ENCODE measurements around the gene P2RX2.

Gene P2RX2

GRCh38 chr12:132659146-132659545 lies 40.6 kb downstream of the P2RX2 start:
- Histone ChIP-seq H3K9me3 (ENCODE audit: control insufficient read depth, insufficient read depth, low read length) (no peaks in the 10 kb centered on the region), H3K9ac (ENCODE audit: low read depth, low read length) (no peak overlapping the region), H3K4me1 (ENCODE audit: insufficient read depth, low read length) (no peaks in the 10 kb centered on the region), H3K36me3 (ENCODE audit: insufficient read depth, low read length) (peaks cover 34% of the 10 kb centered on the region)

- no peak overlapping the region for H3K9ac ChIP-seq (ENCODE audit: low read depth, low read length)
- H3K4me1 ChIP-seq (ENCODE audit: insufficient read depth, low read length) = no peaks in the 10 kb centered on the region
- no peaks in the 10 kb centered on the region for H3K9me3 ChIP-seq (ENCODE audit: control insufficient read depth, insufficient read depth, low read length)
- peaks cover 34% of the 10 kb centered on the region for H3K36me3 ChIP-seq (ENCODE audit: insufficient read depth, low read length)
Observed at GRCh38 chr12:132660052-132660451, 41.5 kb downstream of the P2RX2 start.

DNA sequence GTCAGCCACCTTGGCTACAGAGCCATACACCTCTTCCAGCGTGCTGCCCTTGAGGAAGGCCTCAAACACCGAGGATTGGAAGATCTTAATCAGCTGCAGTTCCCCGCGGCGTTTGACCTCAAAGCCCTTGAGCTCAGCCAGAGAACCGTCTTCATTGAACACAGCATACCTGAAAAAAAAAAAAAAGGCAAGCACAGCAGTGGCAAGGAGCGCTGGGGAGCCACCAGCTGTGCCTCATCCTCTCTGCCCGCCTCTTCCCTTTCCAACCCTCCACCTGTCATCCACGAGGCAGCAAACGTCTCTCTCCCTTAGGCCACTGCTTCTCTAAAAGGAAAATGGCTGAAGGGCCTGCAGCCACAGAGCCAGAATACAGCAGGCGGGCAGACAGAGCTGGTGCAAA lies 42.4 kb downstream of the P2RX2 start:
- peaks cover 42% of the 10 kb centered on the region for H3K36me3 ChIP-seq (ENCODE audit: insufficient read depth, low read length)
- no peaks in the 10 kb centered on the region for H3K9me3 ChIP-seq (ENCODE audit: control insufficient read depth, insufficient read depth, low read length)
- no peak overlapping the region for H3K9ac ChIP-seq (ENCODE audit: low read depth, low read length)
- H3K4me1 ChIP-seq (ENCODE audit: insufficient read depth, low read length) = no peaks in the 10 kb centered on the region

- Histone ChIP-seq H3K9ac (ENCODE audit: low read depth, low read length) (no peak overlapping the region), H3K36me3 (ENCODE audit: insufficient read depth, low read length) (peaks cover 47% of the 10 kb centered on the region), H3K4me1 (ENCODE audit: insufficient read depth, low read length) (no peaks in the 10 kb centered on the region), H3K9me3 (ENCODE audit: control insufficient read depth, insufficient read depth, low read length) (no peaks in the 10 kb centered on the region)
Observed at GRCh38 chr12:132661972-132662371, 43.4 kb downstream of the P2RX2 start.

DNA sequence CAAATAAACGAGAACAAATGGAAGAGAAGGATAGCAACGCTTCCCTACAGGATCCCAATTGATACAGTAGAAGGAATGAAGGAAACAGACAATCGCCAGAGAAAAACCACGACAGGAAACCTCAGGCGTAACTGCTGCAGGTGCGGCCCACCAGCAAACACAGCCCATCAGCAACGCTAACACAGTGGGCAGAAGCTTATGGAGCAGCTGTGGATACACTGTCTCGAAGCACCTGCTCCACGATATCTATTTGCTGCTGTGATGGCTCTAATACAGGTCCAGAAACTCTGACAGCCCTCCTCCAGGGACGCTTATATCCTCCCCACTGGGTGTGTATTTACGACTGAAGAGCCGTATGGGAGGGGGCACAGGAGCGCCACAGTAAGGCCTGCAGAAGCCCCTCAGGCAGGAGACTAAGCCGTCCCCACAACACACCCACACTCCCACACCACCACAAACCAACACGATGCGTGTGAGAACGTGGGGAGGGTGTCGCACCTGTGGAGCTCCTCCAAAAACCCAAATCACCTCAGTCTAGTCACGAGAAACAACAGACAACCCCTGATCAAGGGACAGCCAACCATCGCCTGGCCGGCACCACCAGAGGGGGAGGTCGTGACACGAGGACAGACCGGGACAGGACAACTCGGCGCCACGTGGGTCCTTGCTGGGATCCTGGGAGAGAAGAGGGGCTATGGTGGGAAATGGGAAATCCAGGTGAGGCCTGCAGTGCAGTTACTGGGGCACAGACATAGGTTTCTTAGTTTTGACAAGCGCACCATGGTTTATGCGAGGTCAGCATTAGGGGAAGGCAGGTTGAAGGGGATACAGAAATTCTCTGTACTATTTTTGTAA lies 44.6 kb downstream of the P2RX2 start:
- Histone ChIP-seq H3K9ac (ENCODE audit: low read depth, low read length) (no peak overlapping the region), H3K4me1 (ENCODE audit: insufficient read depth, low read length) (no peaks in the 10 kb centered on the region), H3K36me3 (ENCODE audit: insufficient read depth, low read length) (peaks cover 42% of the 10 kb centered on the region), H3K9me3 (ENCODE audit: control insufficient read depth, insufficient read depth, low read length) (no peaks in the 10 kb centered on the region)

DNA sequence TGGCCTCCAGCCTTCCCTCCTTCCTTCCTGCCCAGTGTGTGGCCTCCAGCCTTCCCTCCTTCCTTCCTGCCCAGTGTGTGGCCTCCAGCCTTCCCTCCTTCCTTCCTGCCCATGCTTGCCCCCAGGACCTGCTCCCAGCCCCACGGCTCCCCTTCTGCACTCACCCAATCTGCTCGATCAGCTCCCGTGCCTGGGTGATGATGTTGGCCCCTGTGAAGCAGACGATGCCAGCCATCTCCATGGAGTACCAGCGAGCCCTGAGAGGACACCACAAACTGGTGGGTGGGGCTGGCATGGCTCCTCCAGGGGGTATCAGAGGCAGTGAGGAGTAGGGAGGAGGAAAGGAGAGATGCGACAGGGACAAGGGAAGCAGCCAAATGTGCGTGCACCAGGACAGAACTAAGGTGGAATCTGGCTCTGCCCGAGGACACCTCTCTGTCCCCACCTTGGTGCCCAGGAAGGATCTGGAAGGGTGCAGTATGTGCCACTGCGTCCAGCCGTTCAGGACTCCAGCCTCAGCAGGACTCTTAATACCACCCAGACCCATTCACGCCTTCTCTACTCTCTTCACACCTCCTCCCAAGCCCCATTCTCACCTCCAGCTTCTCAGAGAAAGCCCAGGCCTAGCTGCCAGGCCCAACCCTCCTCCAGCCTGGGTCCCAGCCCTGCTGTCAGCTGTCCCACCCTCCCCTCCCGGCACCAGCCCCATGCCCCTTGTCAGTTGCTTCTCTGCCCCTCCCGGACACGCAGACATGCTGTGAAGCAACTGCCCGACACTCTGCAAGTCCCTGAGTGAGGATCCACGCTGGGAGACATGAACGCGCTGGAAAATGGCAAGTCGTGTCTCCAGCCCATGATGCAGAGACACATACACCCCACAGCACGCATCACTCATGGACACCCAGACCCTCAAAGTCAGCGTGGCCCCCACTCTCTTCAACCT lies 45.9 kb downstream of the P2RX2 start:
- H3K9ac ChIP-seq (ENCODE audit: low read depth, low read length) = no peak overlapping the region
- no peaks in the 10 kb centered on the region for H3K9me3 ChIP-seq (ENCODE audit: control insufficient read depth, insufficient read depth, low read length)
- peaks cover 36% of the 10 kb centered on the region for H3K36me3 ChIP-seq (ENCODE audit: insufficient read depth, low read length)
- no peaks in the 10 kb centered on the region for H3K4me1 ChIP-seq (ENCODE audit: insufficient read depth, low read length)

- Histone ChIP-seq H3K36me3 (ENCODE audit: insufficient read depth, low read length) (peaks cover 36% of the 10 kb centered on the region), H3K9ac (ENCODE audit: low read depth, low read length) (no peak overlapping the region), H3K9me3 (ENCODE audit: control insufficient read depth, insufficient read depth, low read length) (no peaks in the 10 kb centered on the region), H3K4me1 (ENCODE audit: insufficient read depth, low read length) (no peaks in the 10 kb centered on the region)
Observed at GRCh38 chr12:132665149-132665491, 46.5 kb downstream of the P2RX2 start.

DNA sequence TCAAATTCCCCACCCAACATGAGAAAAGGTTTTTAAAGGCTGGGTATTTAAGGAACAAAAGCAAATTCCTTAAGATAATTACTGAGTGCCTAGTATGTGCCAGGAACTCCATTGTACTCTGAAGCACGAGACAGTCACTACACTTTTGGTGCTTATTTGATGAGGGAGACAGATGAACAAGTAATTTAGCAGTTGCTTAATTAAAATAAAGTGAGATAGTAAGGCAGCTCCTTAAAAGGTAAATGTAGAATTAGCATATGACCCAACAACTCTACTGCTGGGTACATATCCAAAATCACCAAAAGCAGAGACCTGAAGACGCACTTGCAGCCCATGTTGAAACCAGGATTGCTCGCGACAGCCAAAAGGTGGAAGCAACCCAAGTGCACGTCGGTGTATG lies 47.2 kb downstream of the P2RX2 start:
- no peaks in the 10 kb centered on the region for H3K9me3 ChIP-seq (ENCODE audit: control insufficient read depth, insufficient read depth, low read length)
- H3K4me1 ChIP-seq (ENCODE audit: insufficient read depth, low read length) = no peaks in the 10 kb centered on the region
- H3K36me3 ChIP-seq (ENCODE audit: insufficient read depth, low read length) = peaks cover 30% of the 10 kb centered on the region
- H3K9ac ChIP-seq (ENCODE audit: low read depth, low read length) = no peak overlapping the region

- H3K36me3 ChIP-seq (ENCODE audit: insufficient read depth, low read length) = peaks cover 32% of the 10 kb centered on the region
Observed at GRCh38 chr12:132668191-132669088, 49.9 kb downstream of the P2RX2 start.

DNA sequence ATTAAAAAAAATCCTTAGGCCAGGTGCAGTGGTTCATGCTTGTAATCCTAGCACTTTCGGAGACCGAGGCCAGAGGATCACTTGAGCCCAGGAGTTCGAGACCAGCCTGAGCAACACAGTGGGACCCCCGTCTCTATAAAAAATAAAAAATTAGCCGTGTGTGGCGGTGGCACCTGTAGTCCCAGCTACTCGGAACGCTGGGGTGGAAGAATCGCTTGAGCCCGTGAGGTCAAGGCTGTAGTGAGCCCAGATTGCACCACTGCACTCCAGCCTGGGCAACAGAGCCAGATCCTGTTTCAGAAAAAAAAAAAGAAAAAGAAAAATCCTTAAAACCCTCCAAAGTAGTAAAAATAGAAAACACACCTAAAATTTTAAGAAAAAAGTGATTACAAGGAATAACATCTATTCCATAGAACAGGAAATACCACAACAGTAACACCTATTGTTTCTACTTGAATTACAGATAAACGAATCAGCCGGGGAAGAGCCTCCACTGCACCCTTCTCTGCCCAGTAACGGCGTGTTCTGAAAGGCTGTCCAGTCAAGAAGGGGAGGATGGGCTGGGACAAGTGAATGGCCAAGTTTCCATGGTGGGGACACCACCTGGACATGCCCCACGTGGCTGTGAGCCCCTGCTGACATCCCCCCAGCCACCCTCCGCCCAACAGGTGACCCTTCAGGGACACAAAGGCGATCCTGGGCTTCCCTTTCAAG lies 50.7 kb downstream of the P2RX2 start:
- H3K9me3 ChIP-seq (ENCODE audit: control insufficient read depth, insufficient read depth, low read length) = no peaks in the 10 kb centered on the region
- H3K36me3 ChIP-seq (ENCODE audit: insufficient read depth, low read length) = peaks cover 32% of the 10 kb centered on the region
- H3K4me1 ChIP-seq (ENCODE audit: insufficient read depth, low read length) = no peaks in the 10 kb centered on the region
- H3K9ac ChIP-seq (ENCODE audit: low read depth, low read length) = no peak overlapping the region

More at GRCh38 chr12:132668191-132669088, 49.9 kb downstream of the P2RX2 start:
- H3K4me1 ChIP-seq (ENCODE audit: insufficient read depth, low read length) = no peaks in the 10 kb centered on the region
- H3K9ac ChIP-seq (ENCODE audit: low read depth, low read length) = no peak overlapping the region
- no peaks in the 10 kb centered on the region for H3K9me3 ChIP-seq (ENCODE audit: control insufficient read depth, insufficient read depth, low read length)
